ENCODE measurements around the gene RPN1. TPM values are rescaled to one million over a fixed set of nuclear protein-coding genes. Genes with fewer than 3 reads are reported as not detected.

The RPN1 gene
- total and polyA plus RNA-seq, 2 donors (not counting 3 experiments of a cell fraction or from before 2014, with no cell fraction given): 250 to 266 TPM

GRCh38 chr3:128575777-128576176, 74.8 kb downstream of the RPN1 start:
- POLR2A ChIA-PET: no interaction called here
- intact Hi-C loops (cut with micrococcal nuclease): no loop called here

More at GRCh38 chr3:128575777-128576176, 74.8 kb downstream of the RPN1 start:
- Histone ChIP-seq H3K4me2 (ENCODE audit: insufficient read depth, low read length) (no peak overlapping the region), H2AFZ (ENCODE audit: low read depth, low read length) (no peak overlapping the region), H3K79me2 (ENCODE audit: control insufficient read depth, insufficient read depth, low read length) (no peaks in the 10 kb centered on the region), H3K4me1 (ENCODE audit: control insufficient read depth, extremely low read depth, insufficient read depth, low read length) (peaks cover 10% of the 10 kb centered on the region), H3K9ac (replicated peaks; ENCODE audit: extremely low read depth, insufficient read depth, low read length) (no peak overlapping the region), H3K27ac (ENCODE audit: insufficient read depth, low read depth, low read length) (no peak overlapping the region), H3K9me1 (replicated peaks; ENCODE audit: control insufficient read depth, extremely low read depth, insufficient read depth, low read length) (no peaks in the 10 kb centered on the region), H4K20me1 (replicated peaks; ENCODE audit: control insufficient read depth, extremely low read depth, insufficient read depth, low read length) (no peaks in the 10 kb centered on the region), H3K36me3 (ENCODE audit: control insufficient read depth in 2 of 2, extremely low read depth in 1 of 2, insufficient read depth in 2 of 2, low read length in 2 of 2) (no peaks in the 10 kb centered on the region), H3K27me3 (ENCODE audit: control insufficient read depth in 2 of 2, insufficient read depth in 2 of 2, low read length in 2 of 2) (peaks cover 13 to 53% of the 10 kb centered on the region in 2 experiments), H3K4me3 (replicated peaks in 1 of 3; ENCODE audit: insufficient read depth in 1 of 3, low read depth in 1 of 3, low read length in 3 of 3) (no peak overlapping the region), H3K9me3 (replicated peaks; ENCODE audit: control insufficient read depth, insufficient read depth, low read length) (peaks cover 2% of the 10 kb centered on the region)
- TF ChIP-seq POLR2A (IDR thresholded peaks at IDR 0.05; ENCODE audit: low read depth, low read length) (no peak), FOS (IDR thresholded peaks at IDR 0.05; ENCODE audit: borderline replicate concordance, insufficient read depth, low read length) (no peak), JUN (IDR thresholded peaks at IDR 0.05; ENCODE audit: borderline replicate concordance, insufficient read depth, insufficient read length, low read depth) (no peak), MAX (IDR thresholded peaks at IDR 0.05; ENCODE audit: insufficient read depth, insufficient read length) (no peak), CTCF (IDR thresholded peaks at IDR 0.05; ENCODE audit: extremely low read depth in 1 of 2, insufficient read depth in 1 of 2, low read depth in 1 of 2, low read length in 2 of 2) (no peak), POLR2AphosphoS5 (IDR thresholded peaks at IDR 0.05; ENCODE audit: insufficient read depth, low read depth, low read length) (no peak), EZH2 (IDR thresholded peaks at IDR 0.05; ENCODE audit: borderline replicate concordance, low read depth, low read length, severe bottlenecking) (no peak), MYC (IDR thresholded peaks at IDR 0.05; ENCODE audit: low read depth, low read length) (no peak), GATA2 (IDR thresholded peaks at IDR 0.05; ENCODE audit: insufficient read depth, insufficient read length, low read depth, low read length) (no peak)
- BruUV-seq (replicated peaks): no TSS peak
- FAIRE-seq (no peak), DNase-seq (ENCODE audit: low read depth, low spot score) (no peak)
- CTCF ChIA-PET: interaction anchor here (0.6 to 4.4 kb wide), 8 partner anchors 8 to 149 kb away, joined by 3 to 22 read pairs (median 6); no protein-coding TSS in a partner anchor
- dilution Hi-C loops (cut with MboI; ENCODE audit: extremely low pct_ligation_motif_present, low sequenced_read_pairs): loop anchor here (25.0 kb wide), 1 partner anchor 138 kb away; no protein-coding TSS in a partner anchor
